ENCODE results near the gene AXDND1. TPM values are rescaled to one million over a fixed set of nuclear protein-coding genes. Genes with fewer than 3 reads are reported as not detected.

AXDND1 gene
- polyA plus RNA-seq, 3 donors: 0.09 TPM; not detected in 2

GRCh38 chr1:179591253-179591591 lies 225.5 kb downstream of the AXDND1 start:
- no peak for TF ChIP-seq CTCF (IDR thresholded peaks at IDR 0.05)
- H3K9me3 ChIP-seq (replicated peaks in 1 of 2; ENCODE audit: control insufficient read depth in 1 of 2, insufficient read depth in 1 of 2, low read length in 2 of 2): peaks cover 4 to 17% of the 10 kb centered on the region in 2 donors
- H3K4me3 Mint-ChIP-seq: peak overlapping the region; percentile 41 to 51
- WGBS (ENCODE audit: insufficient coverage): 65% methylated on average over 5 of the region's 7 CpGs
- no peak for DNase-seq
- no peak overlapping the region for H3K27ac ChIP-seq (ENCODE audit: low read depth in 1 of 2, low read length in 2 of 2)
- peak overlapping the region in 1 of 3 experiments; percentile 44 for H3K4me3 ChIP-seq (replicated peaks in 1 of 3; ENCODE audit: low read depth in 2 of 3, low read length in 3 of 3)
- no peaks in the 10 kb centered on the region for H3K36me3 Mint-ChIP-seq
- peak overlapping the region; percentile 56 for H3K4me2 ChIP-seq (replicated peaks; ENCODE audit: extremely low read depth, low read length, poor library complexity, severe bottlenecking)
- intact Hi-C loops (cut with micrococcal nuclease): no loop called here
- H3K4me1 Mint-ChIP-seq: peaks cover 4% of the 10 kb centered on the region
- peaks cover 0 to 15% (median 9%) of the 10 kb centered on the region in 7 donors for H3K9me3 Mint-ChIP-seq
- peaks cover 4 to 10% of the 10 kb centered on the region in 2 donors for H3K4me1 ChIP-seq (ENCODE audit: control insufficient read depth in 1 of 2, insufficient read depth in 2 of 2, low read length in 2 of 2)
- H3K27me3 Mint-ChIP-seq (ENCODE audit: low read depth in 3 of 3): peaks cover 30 to 64% (median 37%) of the 10 kb centered on the region in 3 donors
- H3K36me3 ChIP-seq (replicated peaks in 1 of 2; ENCODE audit: control insufficient read depth in 1 of 2, insufficient read depth in 2 of 2, low read length in 2 of 2): no peaks in the 10 kb centered on the region
- H3K27me3 ChIP-seq (ENCODE audit: control insufficient read depth in 2 of 2, insufficient read depth in 2 of 2, low read length in 2 of 2): peaks cover 13 to 60% of the 10 kb centered on the region in 2 donors
- H3K79me2 ChIP-seq (ENCODE audit: insufficient read depth, low read length): no peaks in the 10 kb centered on the region
- H3K27ac Mint-ChIP-seq: no peak overlapping the region
- no peaks in the 10 kb centered on the region for H4K20me1 ChIP-seq (ENCODE audit: insufficient read depth, low read length)
- H3K9ac ChIP-seq (ENCODE audit: insufficient read depth, low read length, poor library complexity, severe bottlenecking): no peak overlapping the region
- peak overlapping the region; percentile 53 for H2AFZ ChIP-seq (ENCODE audit: insufficient read depth, low read depth, low read length, poor library complexity, severe bottlenecking)

- H3K4me1 ChIP-seq (ENCODE audit: control insufficient read depth in 1 of 2, insufficient read depth in 2 of 2, low read length in 2 of 2): peaks cover 4 to 10% of the 10 kb centered on the region in 2 donors
- H3K36me3 ChIP-seq (replicated peaks in 1 of 2; ENCODE audit: control insufficient read depth in 1 of 2, insufficient read depth in 2 of 2, low read length in 2 of 2): no peaks in the 10 kb centered on the region
- Mint-ChIP-seq H3K27me3 (ENCODE audit: low read depth in 3 of 3) (peaks cover 27 to 59% (median 32%) of the 10 kb centered on the region in 3 donors), H3K27ac (no peak within 1 kb of the TSS), H3K4me3 (peak within 1 kb of the TSS; percentile 41 to 59), H3K36me3 (no peaks in the 10 kb centered on the region), H3K9me3 (peaks cover 0 to 14% (median 5%) of the 10 kb centered on the region in 7 donors), H3K4me1 (peaks cover 2% of the 10 kb centered on the region)
- no peaks in the 10 kb centered on the region for H3K79me2 ChIP-seq (ENCODE audit: insufficient read depth, low read length)
- WGBS (ENCODE audit: insufficient coverage): 19% methylated on average over 64 of the region's 75 CpGs
- H2AFZ ChIP-seq (ENCODE audit: insufficient read depth, low read depth, low read length, poor library complexity, severe bottlenecking): peak within 1 kb of the TSS; percentile 53
- no peaks in the 10 kb centered on the region for H4K20me1 ChIP-seq (ENCODE audit: insufficient read depth, low read length)
- no peak for TF ChIP-seq CTCF (IDR thresholded peaks at IDR 0.05)
- H3K9ac ChIP-seq (ENCODE audit: insufficient read depth, low read length, poor library complexity, severe bottlenecking): peak within 1 kb of the TSS; percentile 27
- peaks cover 4 to 11% of the 10 kb centered on the region in 2 donors for H3K9me3 ChIP-seq (replicated peaks in 1 of 2; ENCODE audit: control insufficient read depth in 1 of 2, insufficient read depth in 1 of 2, low read length in 2 of 2)
- no peak within 1 kb of the TSS for H3K27ac ChIP-seq (ENCODE audit: low read depth in 1 of 2, low read length in 2 of 2)
- peaks cover 8 to 53% of the 10 kb centered on the region in 2 donors for H3K27me3 ChIP-seq (ENCODE audit: control insufficient read depth in 2 of 2, insufficient read depth in 2 of 2, low read length in 2 of 2)
- intact Hi-C loops (cut with micrococcal nuclease): no loop called here
- H3K4me3 ChIP-seq (replicated peaks in 1 of 3; ENCODE audit: low read depth in 2 of 3, low read length in 3 of 3): peak within 1 kb of the TSS in 1 of 3 experiments; percentile 44
- DNase-seq: no peak
- peak within 1 kb of the TSS; percentile 56 for H3K4me2 ChIP-seq (replicated peaks; ENCODE audit: extremely low read depth, low read length, poor library complexity, severe bottlenecking)
Measured at GRCh38 chr1:179591592-179592580, 226.1 kb downstream of the AXDND1 start, which contains the start of gene TDRD5. Gene TDRD5, plus strand, starts transcription at chr1:179591832. Its CDS starts 784 bp downstream, at chr1:179592616.

Data from CD14-positive monocyte (primary cell).